GM18909 (cell line): ENCODE measurements around the gene SYNPO2.

Experiments used
- ATAC-seq: cut with Tn5 transposase; IDR thresholded peaks from one replicate; pipeline ENCODE4 v1.9.1; 2021; ENCODE audit warnings: mild to moderate bottlenecking; ENCODE audit not compliant: unreplicated experiment, poor library complexity

Gene SYNPO2

DNA sequence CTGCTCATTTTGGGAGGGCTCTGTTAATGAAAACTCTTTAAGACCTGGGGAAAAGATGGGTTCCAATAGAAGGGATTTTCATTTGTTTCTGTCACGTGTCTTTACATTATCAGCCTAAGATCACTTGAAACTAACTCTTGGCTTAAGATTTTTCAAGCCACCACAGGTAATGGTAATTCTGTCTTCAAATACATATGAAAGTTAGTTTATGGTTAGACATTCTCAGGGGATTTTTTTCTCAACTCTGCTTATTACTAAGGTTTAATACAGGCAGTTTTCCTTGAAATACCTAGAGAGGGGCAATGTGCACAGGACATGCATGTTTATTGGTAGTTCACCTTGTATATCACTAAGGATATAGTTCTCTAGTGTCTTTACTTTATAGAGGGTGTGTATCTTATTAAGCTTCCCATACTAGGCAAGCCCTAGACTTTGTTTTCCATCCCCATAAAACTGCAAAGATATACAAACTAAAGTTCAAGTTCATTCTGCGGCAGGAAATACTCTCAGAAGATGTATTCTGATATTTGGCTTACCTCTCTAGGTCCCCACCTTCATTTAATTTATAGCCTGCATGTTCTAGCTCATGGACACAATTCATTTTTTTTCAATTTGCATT, 208.7 kb downstream of the SYNPO2 start:
- no peak for ATAC-seq

DNA sequence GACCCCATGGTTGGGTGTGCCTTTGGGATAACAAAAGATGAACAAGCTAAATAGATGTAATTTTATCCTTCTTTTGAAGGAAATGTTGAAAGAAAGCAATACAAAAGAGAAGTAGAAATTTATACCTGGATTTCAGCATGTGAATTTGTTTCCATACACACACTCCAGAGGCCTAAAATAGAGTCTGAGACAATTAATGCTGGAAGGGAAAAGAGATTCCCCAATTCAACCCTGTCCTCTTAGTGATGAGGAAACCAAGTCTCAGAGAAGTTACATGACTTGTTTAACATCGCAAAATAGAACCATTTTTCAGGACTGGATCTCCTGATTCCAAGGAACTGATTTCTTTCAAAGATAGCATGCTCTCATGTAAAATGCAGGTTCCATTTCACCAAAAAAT, 209.7 kb downstream of the SYNPO2 start:
- ATAC-seq, result no peak

DNA sequence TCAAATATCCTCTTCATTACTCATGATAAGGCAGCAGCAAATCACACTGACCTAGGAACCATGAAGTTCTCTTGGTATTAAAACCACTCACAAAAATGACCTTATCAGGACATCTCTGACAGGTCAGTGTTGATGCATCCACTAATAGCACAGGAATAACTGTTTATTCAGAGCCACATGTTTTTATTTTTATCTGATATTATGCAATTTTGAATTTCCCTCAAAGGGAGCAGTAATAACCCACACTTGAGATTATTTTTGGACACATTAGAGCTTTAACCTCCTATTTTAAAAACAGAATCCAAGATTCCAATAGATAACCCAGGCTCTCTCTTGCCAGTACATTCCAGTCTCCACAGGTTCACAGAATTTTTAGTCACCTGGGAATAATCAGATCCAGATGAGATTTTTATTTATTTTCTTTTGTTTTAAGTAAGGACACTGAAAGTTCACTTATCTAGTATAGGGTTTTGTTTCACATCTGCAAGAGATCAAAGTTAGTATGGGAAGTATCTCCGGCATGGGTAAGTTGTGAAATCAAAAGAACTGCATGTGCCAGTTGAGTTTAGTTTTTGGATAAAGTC, 210.7 kb downstream of the SYNPO2 start:
- ATAC-seq, result no peak

DNA sequence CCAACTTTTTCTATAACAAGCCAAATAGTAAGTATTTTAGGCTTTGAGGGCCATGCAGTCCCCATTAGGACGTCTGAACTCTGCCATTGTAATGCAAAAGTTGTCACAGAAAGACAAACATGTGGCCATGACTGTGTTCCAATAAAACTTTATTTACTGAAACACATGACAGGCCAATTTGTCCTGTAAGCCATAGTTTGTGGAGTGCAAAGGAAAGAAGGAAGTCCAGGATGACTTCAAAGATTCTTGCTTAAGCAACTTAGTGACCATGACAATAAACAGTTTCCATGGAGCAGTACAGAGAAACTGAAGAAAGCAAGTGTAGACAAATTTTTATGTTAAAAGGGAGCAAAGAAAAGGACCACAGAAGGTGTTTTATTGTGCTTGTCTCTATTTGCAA, 212.0 kb downstream of the SYNPO2 start:
- ATAC-seq, result no peak

DNA sequence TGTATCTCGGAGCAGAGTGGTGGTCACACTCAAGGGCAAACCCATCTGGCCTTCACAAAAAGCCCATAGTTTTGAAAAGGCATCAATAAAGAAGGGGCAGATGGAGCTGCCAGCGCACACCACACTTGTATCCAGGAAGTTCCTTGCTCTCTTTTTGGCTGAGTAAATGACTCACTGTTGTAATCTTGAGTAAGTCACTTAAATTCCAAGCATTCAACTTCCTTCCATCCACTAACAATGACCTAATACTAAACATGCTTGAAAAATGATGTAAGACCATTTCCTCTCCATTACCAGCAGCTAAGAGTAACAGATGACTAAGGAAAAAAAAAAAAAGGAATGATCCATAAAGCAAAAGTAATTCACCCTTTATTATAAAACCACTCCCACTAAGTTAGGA, 214.6 kb downstream of the SYNPO2 start:
- no peak for ATAC-seq

DNA sequence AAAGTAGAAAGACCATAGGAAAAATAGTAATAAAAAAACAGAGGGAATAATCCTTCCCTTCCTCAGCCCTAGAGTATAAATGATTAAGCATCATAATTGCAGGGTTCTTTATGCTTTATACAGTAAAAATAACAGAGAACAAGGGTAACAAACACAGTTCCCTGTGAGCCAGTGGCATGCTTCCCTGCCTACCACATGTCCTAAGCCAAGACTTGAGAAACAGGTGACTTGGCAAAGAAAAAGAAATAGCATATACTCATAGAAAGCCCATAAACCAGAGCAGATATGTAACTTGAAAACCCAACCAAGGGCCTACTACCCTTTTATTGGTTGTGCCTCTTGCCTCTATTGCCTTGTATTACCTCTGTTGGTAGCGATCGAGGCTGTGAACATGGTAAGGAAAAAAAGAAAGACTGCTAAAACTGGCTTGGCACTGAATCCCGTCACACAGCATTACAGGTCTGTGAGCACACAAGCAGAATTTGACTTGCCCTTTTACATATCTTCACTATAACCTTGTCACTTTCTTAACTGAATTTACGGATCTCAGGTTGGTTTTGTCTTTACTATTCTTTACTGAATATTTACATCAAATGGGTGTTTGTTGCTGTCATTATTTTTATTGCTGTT, 216.1 kb downstream of the SYNPO2 start:
- ATAC-seq, result no peak

DNA sequence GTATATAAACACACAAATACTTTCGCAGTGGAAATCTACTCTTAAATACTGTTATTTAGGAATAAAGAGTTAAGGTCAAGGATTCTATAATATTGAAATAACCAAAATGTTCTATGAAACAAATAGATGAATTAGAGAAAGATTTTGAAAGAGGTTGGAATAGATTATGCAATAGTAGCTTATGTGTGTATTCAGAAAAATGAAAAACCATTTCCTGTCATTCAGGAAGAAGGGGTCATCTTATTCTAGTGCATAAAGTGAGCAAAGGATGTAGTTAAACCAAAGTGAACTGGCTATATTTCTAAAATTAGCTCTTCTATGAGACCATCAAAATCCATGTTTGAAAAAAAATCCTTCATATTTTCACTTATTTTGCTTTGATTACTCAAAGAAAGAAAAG, 217.0 kb downstream of the SYNPO2 start:
- ATAC-seq, result no peak

DNA sequence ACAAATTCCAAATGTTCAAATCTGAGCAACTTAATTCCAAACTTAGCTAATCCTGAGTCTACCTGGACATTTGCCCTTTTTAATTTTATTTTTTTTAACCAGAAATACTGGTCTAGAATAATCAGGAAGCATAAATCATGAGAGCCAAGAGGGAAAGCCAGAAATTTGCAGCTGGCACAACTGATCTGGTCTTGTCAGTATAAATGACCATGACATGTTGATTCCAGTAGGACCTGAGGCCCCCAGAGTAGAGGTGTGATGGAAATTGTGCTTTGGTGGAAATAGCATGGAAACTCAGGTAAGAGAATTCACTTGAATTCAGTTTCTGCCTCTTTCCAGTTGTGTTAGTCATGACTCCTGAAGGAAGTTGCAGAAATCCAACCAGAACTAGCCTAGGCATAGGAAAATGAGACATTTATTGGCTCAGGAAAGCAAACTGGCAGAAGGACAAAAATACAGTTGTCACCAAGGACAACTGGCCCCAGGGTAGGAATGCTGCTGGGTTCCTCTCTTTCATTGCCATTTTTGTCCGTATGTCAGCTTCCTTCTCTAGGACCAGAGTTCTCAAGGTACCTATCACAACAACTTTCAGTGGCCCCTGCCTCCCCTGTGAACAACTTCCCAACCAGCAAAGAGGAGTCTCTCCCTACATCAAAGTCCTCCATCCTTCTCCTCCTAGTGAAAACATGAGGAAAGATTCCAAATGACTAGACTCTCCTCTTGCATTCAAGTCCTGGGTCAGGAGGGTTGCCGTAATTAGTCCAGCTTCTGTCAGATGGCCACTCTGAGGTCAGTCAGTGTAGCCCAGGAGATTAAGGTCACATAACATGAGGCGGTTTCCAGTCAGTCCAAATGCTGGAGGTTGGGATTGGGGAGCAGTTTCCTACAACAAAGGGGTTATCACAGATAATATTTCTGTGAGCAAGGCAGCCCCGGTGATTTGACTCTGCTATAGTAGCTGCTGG, 217.7 kb downstream of the SYNPO2 start:
- no peak for ATAC-seq

DNA sequence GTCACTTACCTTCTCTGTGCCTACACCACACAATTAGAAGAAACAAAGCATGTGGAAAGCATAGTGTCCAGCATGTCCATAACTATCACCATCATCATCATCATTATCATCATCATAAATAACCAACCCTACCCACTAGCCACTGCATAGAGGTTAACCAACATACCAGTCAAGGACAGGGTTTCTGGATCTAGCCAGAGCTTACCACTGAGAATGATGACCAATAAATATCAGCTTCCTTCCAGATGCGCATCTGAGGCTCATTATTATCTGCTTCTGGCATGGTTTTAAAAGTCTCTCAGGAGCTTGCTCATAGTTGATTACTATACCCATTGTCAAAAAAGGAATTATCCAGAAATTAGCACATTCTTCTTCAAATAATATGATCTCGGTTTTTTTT, 221.5 kb downstream of the SYNPO2 start:
- no peak for ATAC-seq
